ENCODE measurements around the gene SORCS2.

Gene SORCS2

GRCh38 chr4:7192252-7193029 is at the start of gene SORCS2:
Gene SORCS2 (plus strand): TSS chr4:7192538.
- DNase-seq (ENCODE audit: low read depth in 2 of 2), result peak; percentile 26 to 39

DNA sequence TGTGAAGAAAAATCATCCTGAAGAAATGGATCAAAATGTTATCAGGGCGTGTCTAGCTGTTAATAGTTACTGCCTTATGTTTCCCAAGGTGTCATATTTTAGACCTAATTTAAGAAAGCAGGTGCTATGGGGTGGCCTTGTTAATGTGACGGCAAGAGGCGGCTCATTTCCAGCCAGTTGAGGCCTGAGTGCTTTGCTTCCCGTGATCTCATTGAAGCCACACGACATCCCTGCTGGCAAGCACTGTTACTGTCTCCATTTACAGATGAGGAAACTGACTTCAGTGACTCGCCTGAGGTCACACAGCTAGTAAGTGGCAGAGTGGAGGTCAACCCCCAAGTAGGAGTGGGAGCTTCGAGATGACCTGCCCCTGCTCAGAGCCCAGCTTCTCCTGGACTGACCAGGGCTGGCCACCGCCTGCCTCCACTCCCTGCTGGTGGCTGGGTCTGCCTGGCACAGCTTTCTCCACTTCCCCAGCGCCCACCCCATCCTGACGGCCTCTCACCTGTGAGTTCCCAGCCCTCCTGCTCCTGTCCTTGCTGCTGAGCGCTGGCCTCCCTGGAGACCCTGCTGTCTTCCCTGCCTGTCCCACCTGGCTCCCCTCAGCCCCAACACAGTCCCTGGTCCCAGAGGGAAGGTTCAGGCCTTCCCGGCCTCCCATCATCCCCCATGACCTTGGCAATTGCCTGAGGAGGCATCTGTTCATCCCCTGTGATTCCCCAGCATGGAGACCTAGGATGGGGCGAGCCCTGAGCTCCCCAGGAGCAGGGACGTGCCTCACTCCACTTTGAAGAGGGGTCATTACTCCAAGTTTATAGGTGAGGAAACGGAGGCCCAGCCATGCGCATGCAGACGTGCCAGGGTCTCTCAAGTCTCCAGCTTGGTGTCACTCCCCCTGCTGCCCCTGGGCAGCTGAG is 47.7 kb upstream of the SORCS2 start:
- DNase-seq (ENCODE audit: low read depth in 2 of 2), result no peak

DNA sequence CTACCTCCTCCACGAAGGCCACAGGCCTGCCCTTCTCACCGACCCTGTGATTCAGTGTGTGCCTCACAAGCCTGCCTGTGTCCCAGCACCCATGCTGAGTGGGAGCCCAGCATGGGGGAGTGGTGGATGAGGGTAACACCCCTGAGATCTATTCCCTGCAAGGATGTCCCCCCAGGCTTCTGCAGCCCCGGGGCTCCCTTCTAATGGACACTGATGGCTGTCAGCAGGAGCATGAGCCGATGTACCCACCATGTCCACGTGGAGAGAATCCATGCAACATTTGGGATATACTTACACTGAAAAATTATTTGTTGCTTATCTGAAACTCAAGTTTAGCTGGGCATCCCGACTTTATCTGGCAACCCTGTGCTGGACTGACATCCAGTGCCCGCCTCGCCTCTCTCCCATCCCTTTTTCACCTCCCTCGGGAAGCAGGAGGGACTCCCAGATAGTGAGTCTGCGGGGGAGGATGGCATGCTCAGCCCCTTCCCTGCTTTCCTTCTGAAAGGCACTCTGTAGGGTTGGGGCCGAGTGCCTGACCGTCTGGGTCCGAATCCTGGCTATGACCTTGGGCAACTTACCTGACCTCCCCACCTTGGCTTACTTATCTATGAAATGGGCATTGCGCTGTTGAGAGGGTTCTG is 46.9 kb upstream of the SORCS2 start:
- no peak for DNase-seq (ENCODE audit: low read depth in 2 of 2)

DNA sequence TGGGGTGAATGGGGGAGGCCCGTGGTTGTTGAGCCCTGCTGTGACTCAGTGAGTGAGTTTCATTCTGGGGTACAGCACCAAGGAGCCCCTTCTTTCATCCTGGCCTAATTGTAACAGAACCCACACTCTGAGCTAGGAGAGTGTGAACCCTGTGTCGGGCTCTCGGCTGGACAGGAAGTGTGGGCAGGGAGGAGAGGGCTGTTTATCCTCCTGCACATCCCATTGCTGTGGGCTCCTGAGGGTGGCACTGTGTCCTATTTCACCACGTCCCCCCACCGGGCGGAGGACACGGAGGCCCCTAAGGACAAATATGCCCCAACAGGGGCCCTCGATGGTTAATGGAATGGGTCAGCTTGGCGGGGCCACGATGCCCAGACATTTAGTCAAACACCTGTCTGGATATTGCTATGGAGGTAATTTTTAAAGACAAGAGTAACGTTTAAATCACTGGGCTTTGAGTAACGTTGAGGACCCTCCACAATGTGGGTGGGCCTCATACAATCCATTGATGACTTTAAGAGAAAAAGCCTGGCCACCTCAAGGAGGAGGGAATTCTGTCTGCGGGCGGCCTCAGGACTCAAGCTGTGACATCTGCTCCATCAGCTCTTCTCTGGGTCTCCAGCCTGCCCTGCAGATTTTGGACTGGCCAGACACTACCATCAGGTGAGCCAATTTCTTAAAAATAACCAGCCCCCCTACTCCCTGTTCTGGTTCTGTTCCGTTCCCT is 46.1 kb upstream of the SORCS2 start:
- no peak for DNase-seq (ENCODE audit: low read depth in 2 of 2)

DNA sequence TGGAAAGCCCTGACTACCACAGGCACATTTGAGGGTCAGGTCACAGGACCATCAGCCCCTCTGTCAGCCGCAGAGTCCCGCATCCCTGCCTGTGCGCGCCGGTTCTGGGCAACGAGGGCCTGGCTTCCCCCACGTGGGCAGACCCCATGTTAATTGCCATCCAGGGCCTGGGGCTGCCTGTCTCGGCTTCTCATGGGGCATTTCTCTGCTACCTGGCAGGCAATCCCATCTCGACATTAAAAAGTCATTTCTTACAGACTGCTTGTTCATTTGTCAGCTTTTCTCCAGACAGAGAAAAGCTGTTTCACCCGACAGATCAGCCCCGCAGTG is 45.6 kb upstream of the SORCS2 start:
- no peak for DNase-seq (ENCODE audit: low read depth in 2 of 2)

DNA sequence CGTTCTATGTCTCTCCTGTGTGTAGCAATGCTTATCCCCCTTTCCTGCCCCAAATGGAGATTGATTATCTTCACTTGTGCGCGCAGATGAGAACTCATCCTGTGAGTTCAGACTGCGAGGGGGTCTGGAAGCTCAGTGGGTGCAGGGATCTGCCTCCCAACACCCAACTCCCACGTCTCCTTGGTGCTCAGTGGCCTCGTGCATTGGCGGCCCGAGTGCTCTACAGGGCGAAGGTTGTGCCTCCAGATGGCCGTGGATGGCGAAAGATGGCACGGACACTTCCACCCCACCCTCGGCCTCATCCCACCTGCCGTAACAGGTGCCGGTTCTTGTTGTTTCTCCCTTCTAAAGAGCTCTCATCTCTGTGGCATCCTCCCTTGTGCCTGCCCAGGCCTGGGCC is 45.1 kb upstream of the SORCS2 start:
- no peak for DNase-seq (ENCODE audit: low read depth in 2 of 2)

- DNase-seq (ENCODE audit: low read depth in 2 of 2), result no peak
These were observed 44.6 kb upstream of the SORCS2 start for GRCh38 chr4:7147661-7148310.

DNA sequence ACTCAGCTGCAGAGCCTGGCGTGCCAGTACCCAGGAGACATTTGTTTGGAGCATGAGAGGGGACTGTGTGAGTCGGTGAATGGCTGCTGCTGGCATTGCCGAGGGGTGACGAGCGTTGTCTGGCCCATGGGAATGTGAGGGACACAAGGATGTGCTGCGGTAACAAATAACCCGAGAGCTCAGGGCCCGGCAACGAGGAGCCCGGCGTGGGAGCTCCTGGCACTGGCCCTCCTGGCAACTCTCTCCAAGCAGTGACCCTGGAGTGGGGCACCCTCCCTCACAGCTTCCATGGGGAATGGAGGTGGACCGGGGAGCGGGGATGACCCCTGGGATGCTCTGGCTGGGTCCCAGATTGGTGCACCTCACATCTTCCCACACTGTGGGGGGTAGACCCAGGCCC is 44.0 kb upstream of the SORCS2 start:
- no peak for DNase-seq (ENCODE audit: low read depth in 2 of 2)

DNA sequence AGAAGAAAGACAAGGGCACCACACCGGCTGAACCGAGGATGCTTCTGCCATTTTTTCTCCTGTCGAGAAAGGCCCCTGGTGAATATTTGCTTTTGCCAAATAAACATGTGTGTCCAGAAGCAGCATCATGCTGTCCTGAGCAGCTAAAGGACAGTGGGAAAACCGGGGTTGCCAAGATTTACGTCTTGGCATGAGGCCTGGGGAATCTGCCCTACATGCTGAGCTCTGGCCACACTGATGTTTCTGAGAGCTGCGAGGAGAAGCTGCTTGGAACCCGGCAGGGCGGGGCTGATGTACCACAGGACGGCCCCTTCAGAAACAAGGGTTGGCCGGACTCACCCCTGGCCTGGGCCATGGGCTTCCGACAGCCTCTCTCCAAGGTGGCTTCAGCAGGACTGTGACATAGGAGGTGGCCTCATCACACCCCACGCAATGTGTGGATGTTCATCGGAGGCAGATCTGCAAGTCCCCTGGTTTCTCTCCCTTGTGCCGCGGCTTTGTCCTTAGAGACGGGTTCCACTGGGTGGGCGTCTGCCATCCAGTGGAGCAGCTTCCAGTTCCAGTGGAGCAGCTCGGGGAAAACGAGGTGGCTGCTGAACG is 42.2 kb upstream of the SORCS2 start:
- no peak for DNase-seq (ENCODE audit: low read depth in 2 of 2)

DNA sequence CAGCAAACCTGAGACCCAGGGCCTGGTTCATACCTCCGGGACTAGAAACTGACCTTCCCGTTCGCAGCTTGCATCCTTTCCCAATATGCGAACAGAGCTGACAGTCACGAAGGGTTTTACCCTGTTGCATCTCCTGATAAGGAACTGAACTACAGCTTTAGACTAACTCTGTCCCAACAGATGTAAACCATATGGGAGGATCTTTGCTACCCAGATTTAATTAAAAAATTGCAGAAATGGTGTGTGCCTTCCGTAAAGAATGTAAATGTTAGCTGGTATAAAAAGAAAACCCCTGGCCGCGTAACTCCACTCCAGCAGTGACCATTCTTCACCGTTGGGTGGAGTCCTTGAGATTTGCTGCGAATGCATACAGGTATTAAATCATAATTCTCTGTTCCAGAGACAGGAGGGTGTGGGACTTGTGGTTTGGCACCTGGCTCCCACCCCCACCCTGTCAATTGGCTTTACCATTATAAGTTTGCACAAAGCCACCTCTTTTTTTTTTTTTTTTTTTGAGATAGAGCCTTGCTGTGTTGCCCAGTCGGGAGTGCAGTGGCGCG is 40.6 kb upstream of the SORCS2 start:
- no peak for DNase-seq (ENCODE audit: low read depth in 2 of 2)

- no peak for DNase-seq (ENCODE audit: low read depth in 2 of 2)
These were observed 38.6 kb upstream of the SORCS2 start for GRCh38 chr4:7153711-7154110.

GRCh38 chr4:7154351-7154981 is 37.9 kb upstream of the SORCS2 start:
- DNase-seq (ENCODE audit: low read depth in 2 of 2), result no peak

GRCh38 chr4:7155590-7156071 is 36.7 kb upstream of the SORCS2 start:
- no peak for DNase-seq (ENCODE audit: low read depth in 2 of 2)

DNA sequence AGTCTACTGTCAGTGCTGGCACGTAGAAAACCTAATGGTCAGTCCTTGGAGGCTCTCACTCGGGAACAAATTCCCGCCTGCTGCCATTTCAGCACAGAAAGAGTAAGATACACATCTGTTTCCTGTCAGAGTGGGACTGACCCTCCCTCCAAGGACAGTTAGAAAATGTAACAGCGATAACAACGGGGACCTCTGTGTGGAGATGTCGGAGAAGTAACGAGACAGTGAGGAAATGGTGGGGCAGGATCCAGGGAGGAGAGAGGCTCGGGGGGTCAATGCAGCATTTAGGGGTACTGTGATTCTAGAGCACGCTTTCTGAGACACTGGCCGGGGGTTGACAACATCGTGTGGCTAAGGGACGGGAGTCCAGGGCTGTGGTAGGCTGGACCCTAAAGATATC is 36.0 kb upstream of the SORCS2 start:
- DNase-seq (ENCODE audit: low read depth in 2 of 2), result no peak

- DNase-seq (ENCODE audit: low read depth in 2 of 2), result no peak
These were observed 35.4 kb upstream of the SORCS2 start for GRCh38 chr4:7156761-7157488.

DNA sequence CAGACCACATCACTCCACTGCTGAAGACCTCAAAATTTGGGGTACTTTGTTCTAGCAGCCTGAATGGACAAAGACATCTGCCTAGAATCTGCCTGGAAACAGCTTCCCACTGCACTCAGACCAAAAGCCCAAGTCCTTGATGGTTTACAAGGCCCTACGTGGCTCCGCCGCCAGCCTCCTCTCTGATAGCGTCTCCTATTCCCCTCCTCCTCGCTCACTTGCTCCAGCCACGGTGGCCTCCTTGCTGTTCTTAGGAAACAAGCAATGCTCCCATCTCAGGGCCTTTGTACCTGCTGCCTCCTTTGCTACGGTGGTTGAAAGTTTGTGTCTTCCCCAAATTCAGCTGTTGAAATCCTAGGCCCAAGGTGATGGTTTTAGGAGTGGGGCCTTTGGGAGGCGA is 34.7 kb upstream of the SORCS2 start:
- DNase-seq (ENCODE audit: low read depth in 2 of 2), result no peak

GRCh38 chr4:7158081-7158750 is 34.1 kb upstream of the SORCS2 start:
- DNase-seq (ENCODE audit: low read depth in 2 of 2), result no peak

DNA sequence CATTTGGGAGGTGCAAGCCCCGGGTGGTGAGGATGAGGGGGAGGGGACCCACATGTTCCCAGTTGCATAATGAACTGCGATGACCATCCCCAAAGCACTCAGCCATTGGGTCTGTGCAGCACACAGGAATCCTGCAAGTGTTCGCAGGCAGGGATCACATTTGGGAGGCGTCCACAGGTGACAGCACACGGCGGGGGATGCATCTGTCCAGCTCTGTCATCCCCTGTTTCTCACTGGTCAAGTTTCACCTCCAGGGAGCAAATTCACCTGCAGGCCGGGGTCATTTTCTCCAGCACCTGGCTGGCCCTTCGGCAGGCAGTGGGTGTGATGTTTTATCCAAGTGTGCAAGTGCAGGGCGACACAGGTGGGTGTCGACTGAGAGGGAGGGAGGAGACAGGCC is 33.3 kb upstream of the SORCS2 start:
- DNase-seq (ENCODE audit: low read depth in 2 of 2), result no peak

DNA sequence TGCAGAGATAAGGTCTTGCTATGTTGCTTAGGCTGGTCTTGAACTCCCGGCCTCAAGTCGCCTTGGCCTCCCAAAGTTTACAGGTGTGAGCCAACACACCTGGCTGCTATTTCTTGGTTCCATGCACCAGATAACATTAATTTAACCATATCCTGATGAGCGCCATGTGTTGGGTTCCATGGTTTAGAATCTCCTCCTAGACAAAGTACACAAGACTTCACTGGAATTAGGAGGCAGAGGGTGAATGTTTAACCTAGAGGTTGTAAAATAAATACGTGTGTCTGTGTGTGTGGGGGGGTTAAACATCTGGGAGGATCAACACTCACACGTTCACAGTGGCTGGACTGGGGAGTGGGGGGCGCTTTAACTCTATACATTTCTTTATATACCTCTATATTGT is 32.4 kb upstream of the SORCS2 start:
- no peak for DNase-seq (ENCODE audit: low read depth in 2 of 2)
